A549 treated with DMSO at 1 μM for 4 hours (cell line): ENCODE measurements around the gene IL17A. TPM values are rescaled to one million over a fixed set of nuclear protein-coding genes. Genes with fewer than 3 reads are reported as not detected.

Experiments used
- total RNA-seq: library from RNA; stranded (reverse); fragments of 200-300 nt; extraction: Qiagen RNA extraction; gene quantifications from 5 replicates; pipeline ENCODE4 v1.2.3, GENCODE V29; 2022; ENCODE audit warnings: low read depth

IL17A gene
- total RNA-seq, result not detected in 5 replicates

DNA sequence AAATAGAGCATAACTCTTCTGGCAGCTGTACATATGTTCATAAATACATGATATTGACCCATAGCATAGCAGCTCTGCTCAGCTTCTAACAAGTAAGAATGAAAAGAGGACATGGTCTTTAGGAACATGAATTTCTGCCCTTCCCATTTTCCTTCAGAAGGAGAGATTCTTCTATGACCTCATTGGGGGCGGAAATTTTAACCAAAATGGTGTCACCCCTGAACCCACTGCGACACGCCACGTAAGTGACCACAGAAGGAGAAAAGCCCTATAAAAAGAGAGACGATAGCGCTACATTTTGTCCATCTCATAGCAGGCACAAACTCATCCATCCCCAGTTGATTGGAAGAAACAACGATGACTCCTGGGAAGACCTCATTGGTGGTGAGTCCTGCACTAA is at the start of gene IL17A:
IL17A (plus strand) TSS at position 301 of the 400 bp plus-strand sequence; CDS start at position 358, 57 bp downstream.

Other genes starting within 250 kb of the IL17A start
- gene PKHD1, start 98.8 kb upstream of the IL17A start, total RNA-seq, result not detected in 5 replicates
- gene IL17F, start 58.1 kb downstream of the IL17A start, total RNA-seq, result not detected in 5 replicates
- 78.2 to 89.6 TPM (median 85.7 TPM) in 5 replicates for gene MCM3, start 98.4 kb downstream of the IL17A start, total RNA-seq
- 0.63 to 1.0 TPM (median 0.92 TPM) in 5 replicates for gene PAQR8, start 175.8 kb downstream of the IL17A start, total RNA-seq
- 10.7 to 15.5 TPM (median 13.0 TPM) in 5 replicates for gene EFHC1, start 234.0 kb downstream of the IL17A start, total RNA-seq